ENCODE measurements around the gene IFTAP. TPM values are rescaled to one million over a fixed set of nuclear protein-coding genes. Genes with fewer than 3 reads are reported as not detected.

The IFTAP gene, protein sequence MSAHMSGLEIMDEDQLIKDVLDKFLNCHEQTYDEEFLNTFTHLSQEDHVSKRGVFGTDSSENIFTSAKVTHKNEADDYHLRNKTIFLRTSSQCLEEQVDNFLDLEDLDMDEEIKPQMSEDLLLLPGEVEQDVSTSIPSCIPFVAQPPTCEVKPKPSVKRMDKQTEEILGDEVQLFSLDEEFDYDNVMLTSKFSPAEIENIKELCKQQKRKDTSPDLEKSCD
- total RNA-seq (2022; extraction: Qiagen RNA extraction; ENCODE audit: low read depth): 13.4 to 30.8 TPM (median 15.4 TPM) in 5 replicates

DNA sequence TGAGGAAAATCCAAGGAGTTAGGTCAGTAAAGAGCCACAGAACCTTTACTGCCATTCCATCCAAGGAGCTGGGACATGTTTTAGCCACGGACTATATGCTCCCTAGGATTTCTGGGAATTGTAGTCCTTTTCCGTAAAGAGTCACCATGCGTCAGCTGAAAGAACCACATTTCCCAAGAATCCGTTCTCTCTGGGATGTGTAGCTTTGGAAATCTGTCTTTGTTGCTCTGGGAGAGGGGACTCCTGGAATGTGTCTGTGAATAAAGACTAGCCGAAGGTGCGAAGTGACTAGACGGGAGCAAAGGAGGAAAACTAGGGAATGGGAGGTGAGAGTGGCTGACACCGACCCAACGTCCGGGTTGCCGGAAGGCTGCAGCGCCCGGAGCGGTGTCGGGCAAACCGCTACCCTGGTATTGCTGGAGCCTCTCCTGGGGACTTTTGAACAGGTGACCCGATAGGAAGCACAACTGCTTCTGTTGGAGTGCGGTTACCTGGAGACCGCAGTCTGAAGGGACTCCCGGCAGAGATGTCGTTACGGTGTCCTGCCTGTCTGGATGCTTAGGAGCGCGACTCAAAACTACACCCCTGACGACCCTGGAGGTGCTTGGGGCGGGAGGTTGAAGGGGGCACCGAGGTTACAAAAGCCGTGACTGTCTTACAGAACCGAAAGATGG is at the start of gene IFTAP:
Gene IFTAP, plus strand, starts transcription at position 187 of the 674 bp plus-strand sequence. CDS start 15,602 bp downstream, outside the sequence.

DNA sequence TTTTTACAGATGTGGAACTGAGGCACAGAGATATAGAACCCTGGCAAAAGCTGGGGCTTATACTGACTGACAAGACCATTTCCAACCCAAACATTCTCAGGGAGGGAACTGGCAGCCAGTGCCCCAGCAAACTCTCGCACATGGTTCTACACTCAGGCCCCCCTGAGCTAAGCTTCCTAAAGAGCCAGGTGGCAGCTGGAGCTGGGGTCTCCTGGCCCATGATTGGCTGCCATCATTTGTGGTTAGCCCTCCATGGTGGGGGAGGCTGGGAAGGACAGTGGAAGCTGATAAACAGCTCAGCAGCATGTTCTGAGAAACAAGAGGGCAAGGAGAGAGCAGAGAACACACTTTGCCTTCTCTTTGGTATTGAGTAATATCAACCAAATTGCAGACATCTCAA is 26.6 kb upstream of the IFTAP start, which contains the start of gene RAG1:
Gene RAG1, plus strand, starts transcription at position 314 of the 400 bp plus-strand sequence. CDS start 5,298 bp downstream, outside the sequence.

DNA sequence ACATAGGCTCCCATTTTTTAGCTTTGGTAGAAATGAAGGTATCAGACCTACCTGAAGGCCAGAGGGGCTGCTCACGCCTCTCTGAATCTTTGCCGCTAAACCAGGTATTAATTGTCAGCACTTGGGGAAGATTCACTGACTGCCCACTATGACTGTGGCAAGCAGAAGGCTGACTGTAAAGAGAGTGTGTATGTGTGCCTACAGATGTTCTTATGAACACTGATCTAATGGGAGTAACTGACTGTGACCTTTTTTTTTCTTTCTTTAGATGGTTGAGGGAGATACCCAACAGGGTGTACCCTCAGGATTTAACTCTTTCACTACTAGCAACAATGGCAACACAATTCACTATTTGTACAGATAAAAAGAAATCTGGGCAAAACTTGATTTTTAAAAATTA is 3.7 kb downstream of the IFTAP start, which contains the start of gene RAG2:
Gene RAG2, minus strand, starts transcription at position 186 of the 400 bp plus-strand sequence. CDS start 4,068 bp downstream, outside the sequence.

Other genes starting within 250 kb of the IFTAP start
- 5.1 to 7.7 TPM (median 6.8 TPM) in 5 replicates for gene TRAF6, start 84.2 kb upstream of the IFTAP start, total RNA-seq (2022; extraction: Qiagen RNA extraction; ENCODE audit: low read depth)
- gene RAG1, start 26.5 kb upstream of the IFTAP start, total RNA-seq (2022; extraction: Qiagen RNA extraction; ENCODE audit: low read depth): 0.05 to 0.27 TPM (median 0.18 TPM) in 4 of 5 replicates, not detected in the other
- gene RAG2, start 3.7 kb downstream of the IFTAP start, total RNA-seq (2022; extraction: Qiagen RNA extraction; ENCODE audit: low read depth): not detected in 5 replicates

Data from A549 treated with ZK216348 at 1 μM for 4 hours (cell line).